Ishikawa (cell line): Measurements from ENCODE around the gene REXO5.

Experiments used
- FOXM1 ChIP-seq: IDR thresholded peaks from 2 replicates; pipeline ENCODE4 v1.6.1; 2012; ENCODE audit warnings: low read depth, borderline replicate concordance
- TAF1 ChIP-seq: IDR thresholded peaks from 2 replicates; pipeline ENCODE4 v1.6.1; 2012; ENCODE audit warnings: low read depth, mild to moderate bottlenecking

DNA sequence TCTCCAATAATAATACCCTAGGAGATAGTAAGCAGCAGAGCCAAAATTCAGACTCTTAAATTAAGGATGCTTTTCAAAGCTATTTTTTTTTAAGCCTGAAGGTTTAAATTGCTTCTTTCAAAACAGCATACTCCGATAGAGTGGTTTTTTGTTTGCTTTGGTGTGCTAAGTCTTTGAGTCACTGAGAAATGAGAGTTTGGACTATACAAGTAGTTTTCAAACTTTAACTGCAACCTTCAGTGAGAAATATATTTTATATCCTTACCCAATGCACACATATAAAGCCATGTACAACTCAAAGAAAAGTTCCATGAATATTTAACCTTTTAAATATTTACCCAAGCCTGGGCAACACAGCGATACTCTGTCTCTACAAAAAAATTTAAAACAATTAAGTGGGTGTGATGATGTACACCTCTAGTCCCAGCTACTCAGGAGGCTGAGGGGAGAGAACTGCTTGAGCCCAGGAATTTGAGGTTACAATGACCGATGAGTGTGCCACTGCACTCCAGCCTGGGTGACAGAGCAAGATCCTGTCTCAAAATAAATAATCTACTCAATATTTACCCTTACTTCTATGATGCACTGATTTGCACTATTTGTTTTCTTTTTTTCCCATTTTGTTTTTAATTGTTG lies 74.7 kb downstream of the REXO5 start:
- no peak for TF ChIP-seq FOXM1
- no peak for TF ChIP-seq TAF1
